HG02970 (cell line): ENCODE data around the gene JAML.

Experiments used
- ATAC-seq: cut with Tn5 transposase; IDR thresholded peaks from one replicate; pipeline ENCODE4 v1.9.1; 2021; ENCODE audit warnings: mild to moderate bottlenecking, moderate library complexity, moderate number of reproducible peaks; ENCODE audit not compliant: unreplicated experiment, low FRiP score

Gene JAML

GRCh38 chr11:118151431-118151830, 73.4 kb downstream of the JAML start:
- no peak for ATAC-seq

- no peak for ATAC-seq
These were observed 75.3 kb downstream of the JAML start for GRCh38 chr11:118149493-118149892.

GRCh38 chr11:118148856-118149255, 76.0 kb downstream of the JAML start:
- no peak for ATAC-seq

GRCh38 chr11:118148240-118148639, 76.6 kb downstream of the JAML start:
- ATAC-seq, result no peak

GRCh38 chr11:118147502-118147901, 77.3 kb downstream of the JAML start:
- ATAC-seq, result no peak

- ATAC-seq, result no peak
These were observed 78.3 kb downstream of the JAML start for GRCh38 chr11:118146554-118146953.

- ATAC-seq, result peak; percentile 78
These were observed 79.3 kb downstream of the JAML start for GRCh38 chr11:118145285-118146227.

- no peak for ATAC-seq
These were observed 80.2 kb downstream of the JAML start for GRCh38 chr11:118144301-118145268.
